ENCODE measurements around the gene CLCN2. TPM values are rescaled to one million over a fixed set of nuclear protein-coding genes. Genes with fewer than 3 reads are reported as not detected.

Gene CLCN2
- total and polyA plus RNA-seq, 11 donors, result 1.2 to 3.6 (median 2.0) TPM

GRCh38 chr3:184360070-184360928 lies 1.1 kb downstream of the CLCN2 start:
- TF ChIP-seq, protein P1, sequence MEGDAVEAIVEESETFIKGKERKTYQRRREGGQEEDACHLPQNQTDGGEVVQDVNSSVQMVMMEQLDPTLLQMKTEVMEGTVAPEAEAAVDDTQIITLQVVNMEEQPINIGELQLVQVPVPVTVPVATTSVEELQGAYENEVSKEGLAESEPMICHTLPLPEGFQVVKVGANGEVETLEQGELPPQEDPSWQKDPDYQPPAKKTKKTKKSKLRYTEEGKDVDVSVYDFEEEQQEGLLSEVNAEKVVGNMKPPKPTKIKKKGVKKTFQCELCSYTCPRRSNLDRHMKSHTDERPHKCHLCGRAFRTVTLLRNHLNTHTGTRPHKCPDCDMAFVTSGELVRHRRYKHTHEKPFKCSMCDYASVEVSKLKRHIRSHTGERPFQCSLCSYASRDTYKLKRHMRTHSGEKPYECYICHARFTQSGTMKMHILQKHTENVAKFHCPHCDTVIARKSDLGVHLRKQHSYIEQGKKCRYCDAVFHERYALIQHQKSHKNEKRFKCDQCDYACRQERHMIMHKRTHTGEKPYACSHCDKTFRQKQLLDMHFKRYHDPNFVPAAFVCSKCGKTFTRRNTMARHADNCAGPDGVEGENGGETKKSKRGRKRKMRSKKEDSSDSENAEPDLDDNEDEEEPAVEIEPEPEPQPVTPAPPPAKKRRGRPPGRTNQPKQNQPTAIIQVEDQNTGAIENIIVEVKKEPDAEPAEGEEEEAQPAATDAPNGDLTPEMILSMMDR (IDR thresholded peaks at IDR 0.05), result no peak
- no peak for TF ChIP-seq POLR2A (IDR thresholded peaks at IDR 0.05)
- intact Hi-C loops (cut with DNase I), result loop anchor here in 3 of 10 donors (5.0 to 10.0 kb wide), 4 partner anchors 45 to 417 kb away; partner anchors contain the start of gene EIF4G1 (in 1 of the 3)
- DNase-seq (no peak), ATAC-seq (no peak)
- Histone ChIP-seq H3K4me1 (peaks cover 0 to 31% (median 22%) of the 10 kb centered on the region in 12 donors), H3K4me3 (peak overlapping the region in 10 of 12 donors; percentile 69 to 100 (median 91)), H3K27ac (peak overlapping the region in 1 of 12 donors; percentile 100), H3K36me3 (peaks cover 0 to 18% (median 9%) of the 10 kb centered on the region in 9 donors), H3K27me3 (no peaks in the 10 kb centered on the region), H3K9me3 (no peaks in the 10 kb centered on the region)
- 69 to 84% (median 81%) methylated on average over 12 of the region's 12 CpGs for WGBS, 4 donors

DNA sequence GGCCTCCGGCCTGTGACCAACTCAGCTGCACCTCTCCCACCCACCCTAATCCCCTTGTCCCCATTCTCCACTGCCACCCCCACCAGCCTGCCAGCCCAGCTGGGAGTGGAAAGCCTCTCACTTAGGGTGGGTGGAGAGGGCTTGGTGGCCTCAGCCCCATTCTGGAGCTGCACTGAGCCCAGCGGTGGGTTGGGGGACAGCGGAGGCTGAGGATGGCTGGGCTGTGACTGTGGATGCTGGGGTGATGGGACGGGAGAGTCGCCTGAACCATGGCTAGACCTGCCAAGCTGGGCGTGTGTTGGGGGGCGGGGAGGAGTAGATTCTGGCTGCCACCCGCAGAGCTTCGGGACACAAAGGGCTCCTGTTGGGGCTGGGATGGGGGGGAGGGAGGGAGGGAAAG lies 1.8 kb downstream of the CLCN2 start:
- H3K4me1 ChIP-seq, result peaks cover 0 to 28% (median 22%) of the 10 kb centered on the region in 12 donors
- no peak overlapping the region for H3K4me3 ChIP-seq
- ATAC-seq (no peak), DNase-seq (peak in 1 of 5 donors; percentile 29)
- TF ChIP-seq, protein P1 (IDR thresholded peaks at IDR 0.05), result no peak
- TF ChIP-seq POLR2A (IDR thresholded peaks at IDR 0.05), result no peak
- H3K27me3 ChIP-seq, result no peaks in the 10 kb centered on the region
- H3K9me3 ChIP-seq, result no peaks in the 10 kb centered on the region
- intact Hi-C loops (cut with DNase I), result loop anchor here in 3 of 10 donors (5.0 to 10.0 kb wide), 5 partner anchors 45 to 418 kb away; partner anchors contain the start of gene EIF4G1 (in 1 of the 3)
- H3K27ac ChIP-seq, result no peak overlapping the region
- 76 to 82% (median 79%) methylated on average over 9 of the region's 9 CpGs for WGBS, 4 donors
- peaks cover 0 to 13% (median 3%) of the 10 kb centered on the region in 9 donors for H3K36me3 ChIP-seq

GRCh38 chr3:184358921-184359350 lies 2.5 kb downstream of the CLCN2 start:
- WGBS, 4 donors, result 50 to 70% (median 61%) methylated on average over 11 to 14 of the region's 14 CpGs

More at GRCh38 chr3:184358921-184359350, 2.5 kb downstream of the CLCN2 start:
- Histone ChIP-seq H3K9me3 (no peaks in the 10 kb centered on the region), H3K27me3 (no peaks in the 10 kb centered on the region), H3K4me1 (peaks cover 0 to 21% (median 17%) of the 10 kb centered on the region in 12 donors), H3K4me3 (no peak overlapping the region), H3K36me3 (peaks cover 0 to 13% (median 0%) of the 10 kb centered on the region in 9 donors), H3K27ac (no peak overlapping the region)
- no peak for DNase-seq
- intact Hi-C loops (cut with DNase I), result loop anchor here in 1 of 10 donors (5.0 kb wide), 1 partner anchor 52 kb away; no protein-coding TSS in a partner anchor
- no peak for ATAC-seq
- no peak for TF ChIP-seq POLR2A (IDR thresholded peaks at IDR 0.05)
- TF ChIP-seq, protein P1 (IDR thresholded peaks at IDR 0.05), result no peak
